NCI-H2107 (cell line): ENCODE measurements around the gene BTRC.
A peak's percentile ranks its signal among the peaks of the same experiment; 100 is the strongest.

Experiments used
- DNase-seq: peaks from one replicate; lab custom pipeline; 2025; lab: John Stamatoyannopoulos, UW

BTRC gene

GRCh38 chr10:101484175-101484745, 130.3 kb downstream of the BTRC start:
- no peak for DNase-seq

- DNase-seq: no peak
These were observed 131.2 kb downstream of the BTRC start for GRCh38 chr10:101485207-101485606.

GRCh38 chr10:101485681-101486554, 132.0 kb downstream of the BTRC start:
- DNase-seq: peak; percentile 6

GRCh38 chr10:101487399-101487798, 133.4 kb downstream of the BTRC start:
- DNase-seq: no peak

GRCh38 chr10:101489355-101489754, 135.4 kb downstream of the BTRC start:
- peak; percentile 16 for DNase-seq

GRCh38 chr10:101490026-101490425, 136.1 kb downstream of the BTRC start:
- no peak for DNase-seq

GRCh38 chr10:101492205-101492604, 138.2 kb downstream of the BTRC start:
- no peak for DNase-seq

- no peak for DNase-seq
These were observed 138.8 kb downstream of the BTRC start for GRCh38 chr10:101492814-101493213.

GRCh38 chr10:101493249-101493648, 139.3 kb downstream of the BTRC start:
- no peak for DNase-seq

GRCh38 chr10:101493782-101494281, 139.9 kb downstream of the BTRC start:
- DNase-seq: no peak

GRCh38 chr10:101494650-101495049, 140.7 kb downstream of the BTRC start:
- no peak for DNase-seq

- DNase-seq: no peak
These were observed 141.5 kb downstream of the BTRC start for GRCh38 chr10:101495324-101495925.

- DNase-seq: no peak
These were observed 150.5 kb downstream of the BTRC start for GRCh38 chr10:101504438-101504837.

GRCh38 chr10:101506829-101507661, 153.1 kb downstream of the BTRC start:
- no peak for DNase-seq

GRCh38 chr10:101507828-101508227, 153.9 kb downstream of the BTRC start:
- DNase-seq: no peak

GRCh38 chr10:101511938-101512337, 158.0 kb downstream of the BTRC start:
- no peak for DNase-seq

GRCh38 chr10:101512738-101513137, 158.8 kb downstream of the BTRC start:
- no peak for DNase-seq

GRCh38 chr10:101513733-101514132, 159.8 kb downstream of the BTRC start:
- DNase-seq: no peak

GRCh38 chr10:101525848-101526247, 171.9 kb downstream of the BTRC start:
- no peak for DNase-seq

- no peak for DNase-seq
These were observed 175.2 kb downstream of the BTRC start for GRCh38 chr10:101529207-101529606.

- DNase-seq: no peak
These were observed 176.0 kb downstream of the BTRC start for GRCh38 chr10:101529725-101530553.
